Cardiac fibroblast (primary cell): ENCODE results near the gene TMEM151A.

ENCODE experiments used
- DNase-seq, 2 donors: peaks; one replicate each; pipeline versions ENCODE4 v3.0.0 to v3.0.0-alpha.2; 2010; ENCODE audit warnings: low read depth in 2 of 2
- H3K4me3 ChIP-seq, 2 donors: replicated peaks in 1 of 2; 1 replicate in 1 of 2; 2 replicates in 1 of 2; pipeline ENCODE4 v1.5.1; 2011; ENCODE audit warnings: low read depth in 2 of 2, low read length in 2 of 2, mild to moderate bottlenecking in 2 of 2, moderate library complexity in 1 of 2
- CTCF ChIP-seq: IDR thresholded peaks from one replicate; pipeline ENCODE4 v1.5.1; 2011; ENCODE audit warnings: low read depth, mild to moderate bottlenecking, low read length, inconsistent platforms

TMEM151A gene

GRCh38 chr11:66333896-66334604 lies 42.4 kb downstream of the TMEM151A start:
- TF ChIP-seq CTCF: no peak
- no peak for DNase-seq

GRCh38 chr11:66334605-66335442 lies 43.1 kb downstream of the TMEM151A start:
- no peak for TF ChIP-seq CTCF
- H3K4me3 ChIP-seq: peak overlapping the region; percentile 68 to 74
- DNase-seq: peak in 1 of 2 donors; percentile 45

More at GRCh38 chr11:66333896-66334604, 42.4 kb downstream of the TMEM151A start:
- no peak overlapping the region for H3K4me3 ChIP-seq

- TF ChIP-seq CTCF: peak; percentile 5
- H3K4me3 ChIP-seq: peak overlapping the region; percentile 68 to 74
- peak; percentile 66 to 75 for DNase-seq
These were observed 44.0 kb downstream of the TMEM151A start for GRCh38 chr11:66335531-66336233.

- peak within 1 kb of the TSS; percentile 68 to 74 for H3K4me3 ChIP-seq
- DNase-seq: peak; percentile 96 to 99
- no peak for TF ChIP-seq CTCF
These were observed 44.8 kb downstream of the TMEM151A start, which contains the start of gene RIN1 for GRCh38 chr11:66336234-66337102. TSS of gene RIN1 (minus strand) at chr11:66336434. CDS start at chr11:66336402, 32 bp downstream.

GRCh38 chr11:66337103-66337899 lies 45.6 kb downstream of the TMEM151A start:
- no peak overlapping the region for H3K4me3 ChIP-seq
- TF ChIP-seq CTCF: no peak
- DNase-seq: no peak
